ENCODE results near the gene COBLL1. TPM values are rescaled to one million over a fixed set of nuclear protein-coding genes. Genes with fewer than 3 reads are reported as not detected.

COBLL1 gene
- total RNA-seq, 1 experiment from 2014 or later: 0.04 TPM

- no peak for DNase-seq
- Histone ChIP-seq H3K9ac (ENCODE audit: low read length) (no peak overlapping the region), H3K4me1 (ENCODE audit: low read length) (no peaks in the 10 kb centered on the region), H3K27ac (ENCODE audit: low read length) (no peak overlapping the region), H3K9me2 (replicated peaks; ENCODE audit: insufficient read depth, low read length) (no peaks in the 10 kb centered on the region; the same call in 1 of the 2 replicates), H4K20me1 (ENCODE audit: insufficient read depth, low read depth, low read length) (no peaks in the 10 kb centered on the region), H3K4me2 (ENCODE audit: low read depth, low read length, poor library complexity, severe bottlenecking) (no peak overlapping the region), H3K4me3 (ENCODE audit: low read length) (no peak overlapping the region), H3K9me3 (ENCODE audit: low read length) (no peaks in the 10 kb centered on the region), H3K27me3 (ENCODE audit: low read length) (no peaks in the 10 kb centered on the region), H2AFZ (ENCODE audit: low read length) (no peak overlapping the region), H3K36me3 (ENCODE audit: insufficient read depth, low read length) (no peaks in the 10 kb centered on the region), H3K79me2 (ENCODE audit: low read length) (no peaks in the 10 kb centered on the region)
Observed at GRCh38 chr2:164746713-164747112, 94.9 kb downstream of the COBLL1 start.

DNA sequence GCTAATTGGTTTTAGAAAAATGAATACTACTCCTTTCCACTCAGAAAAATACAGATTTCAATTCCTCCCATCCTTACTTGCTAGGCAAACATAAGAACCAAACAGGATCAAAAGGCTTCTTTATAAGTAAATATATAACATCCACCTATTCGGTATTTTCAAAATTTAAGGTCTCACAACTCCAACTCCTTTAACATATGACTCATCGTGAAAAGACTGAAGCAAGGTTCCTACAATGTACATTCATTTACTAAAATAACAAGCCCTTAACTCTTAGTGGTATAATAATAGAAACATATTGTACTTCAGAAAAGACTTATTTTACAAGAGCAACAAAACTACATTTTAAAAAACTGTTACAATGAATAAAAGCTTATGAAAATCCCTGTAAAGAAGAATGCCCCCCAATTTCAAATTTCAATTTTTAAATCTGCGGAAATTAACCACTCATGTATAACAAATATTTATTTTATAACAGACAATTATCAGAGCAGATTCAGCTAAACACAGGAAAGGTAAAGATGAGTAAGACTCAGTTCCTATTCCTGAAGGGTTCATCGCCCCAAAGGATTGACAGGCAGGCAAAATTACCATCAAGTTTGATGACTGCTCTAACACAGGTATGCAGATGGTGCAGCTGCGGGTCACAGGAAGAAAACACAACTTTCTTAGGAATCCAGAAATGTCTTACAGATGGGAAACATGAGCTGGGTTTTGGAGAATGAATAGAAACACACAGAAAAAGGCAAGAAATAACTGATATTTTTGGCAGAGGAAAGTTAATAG lies 96.4 kb downstream of the COBLL1 start:
- Histone ChIP-seq H3K27me3 (ENCODE audit: low read length) (no peaks in the 10 kb centered on the region), H3K4me2 (ENCODE audit: low read depth, low read length, poor library complexity, severe bottlenecking) (no peak overlapping the region), H3K27ac (ENCODE audit: low read length) (no peak overlapping the region)

DNA sequence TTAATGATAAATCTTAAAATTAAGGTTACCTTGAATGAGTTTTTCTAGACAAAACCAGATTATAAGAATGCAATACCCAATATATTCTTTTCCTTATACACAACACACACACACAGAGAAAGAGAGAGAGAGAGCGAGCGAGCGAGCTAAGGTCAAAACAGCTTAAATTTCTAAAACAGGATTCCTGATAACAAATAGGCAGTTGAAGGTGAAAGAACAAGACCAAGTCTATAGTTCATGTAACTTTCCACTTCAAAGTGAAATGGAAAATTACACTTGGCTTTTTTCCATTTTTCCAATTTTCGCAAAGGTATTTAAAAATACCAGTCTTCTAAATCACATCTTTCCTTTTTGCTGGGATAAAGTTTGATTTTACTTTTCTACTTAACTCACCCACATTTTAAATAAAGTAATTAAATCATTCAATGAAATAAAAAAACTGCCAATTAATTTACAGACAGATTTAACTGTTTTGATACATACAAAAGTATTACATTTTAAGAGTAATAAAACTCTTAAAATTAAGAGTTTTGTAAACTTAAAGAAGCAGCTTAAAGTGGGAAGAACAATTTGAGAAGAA lies 98.8 kb downstream of the COBLL1 start:
- H3K4me1 ChIP-seq (ENCODE audit: low read length): no peaks in the 10 kb centered on the region
- H3K27ac ChIP-seq (ENCODE audit: low read length): no peak overlapping the region
- no peaks in the 10 kb centered on the region for H3K79me2 ChIP-seq (ENCODE audit: low read length)
- H3K36me3 ChIP-seq (ENCODE audit: insufficient read depth, low read length): no peaks in the 10 kb centered on the region
- no peaks in the 10 kb centered on the region for H4K20me1 ChIP-seq (ENCODE audit: insufficient read depth, low read depth, low read length)
- H3K9me2 ChIP-seq (replicated peaks; ENCODE audit: insufficient read depth, low read length): no peaks in the 10 kb centered on the region
- no peak for DNase-seq
- no peaks in the 10 kb centered on the region for H3K9me3 ChIP-seq (ENCODE audit: low read length)
- H2AFZ ChIP-seq (ENCODE audit: low read length): no peak overlapping the region
- no peak overlapping the region for H3K4me3 ChIP-seq (ENCODE audit: low read length)
- no peak overlapping the region for H3K4me2 ChIP-seq (ENCODE audit: low read depth, low read length, poor library complexity, severe bottlenecking)
- no peaks in the 10 kb centered on the region for H3K27me3 ChIP-seq (ENCODE audit: low read length)
- no peak overlapping the region for H3K9ac ChIP-seq (ENCODE audit: low read length)

More for the DNA sequence above, 96.4 kb downstream of the COBLL1 start:
- Histone ChIP-seq H3K9ac (ENCODE audit: low read length) (no peak overlapping the region), H3K79me2 (ENCODE audit: low read length) (no peaks in the 10 kb centered on the region), H3K4me1 (ENCODE audit: low read length) (no peaks in the 10 kb centered on the region), H3K9me3 (ENCODE audit: low read length) (no peaks in the 10 kb centered on the region), H3K4me3 (ENCODE audit: low read length) (no peak overlapping the region), H4K20me1 (ENCODE audit: insufficient read depth, low read depth, low read length) (no peaks in the 10 kb centered on the region), H2AFZ (ENCODE audit: low read length) (no peak overlapping the region), H3K9me2 (replicated peaks; ENCODE audit: insufficient read depth, low read length) (no peaks in the 10 kb centered on the region; the same call in 1 of the 2 replicates), H3K36me3 (ENCODE audit: insufficient read depth, low read length) (no peaks in the 10 kb centered on the region)
- DNase-seq: no peak

- no peak overlapping the region for H2AFZ ChIP-seq (ENCODE audit: low read length)
- no peaks in the 10 kb centered on the region for H3K27me3 ChIP-seq (ENCODE audit: low read length)
- DNase-seq: no peak
- H3K4me1 ChIP-seq (ENCODE audit: low read length): no peaks in the 10 kb centered on the region
- no peaks in the 10 kb centered on the region for H3K36me3 ChIP-seq (ENCODE audit: insufficient read depth, low read length)
- H4K20me1 ChIP-seq (ENCODE audit: insufficient read depth, low read depth, low read length): no peaks in the 10 kb centered on the region
- no peaks in the 10 kb centered on the region for H3K9me2 ChIP-seq (replicated peaks; ENCODE audit: insufficient read depth, low read length)
- H3K4me2 ChIP-seq (ENCODE audit: low read depth, low read length, poor library complexity, severe bottlenecking): no peak overlapping the region
- no peak overlapping the region for H3K9ac ChIP-seq (ENCODE audit: low read length)
- no peak overlapping the region for H3K27ac ChIP-seq (ENCODE audit: low read length)
- no peaks in the 10 kb centered on the region for H3K9me3 ChIP-seq (ENCODE audit: low read length)
- no peak overlapping the region for H3K4me3 ChIP-seq (ENCODE audit: low read length)
- H3K79me2 ChIP-seq (ENCODE audit: low read length): no peaks in the 10 kb centered on the region
Observed at GRCh38 chr2:164739966-164740365, 101.7 kb downstream of the COBLL1 start.

- Histone ChIP-seq H3K4me3 (ENCODE audit: low read length) (no peak overlapping the region), H4K20me1 (ENCODE audit: insufficient read depth, low read depth, low read length) (no peaks in the 10 kb centered on the region), H3K36me3 (ENCODE audit: insufficient read depth, low read length) (no peaks in the 10 kb centered on the region), H3K9me3 (ENCODE audit: low read length) (no peaks in the 10 kb centered on the region), H3K4me2 (ENCODE audit: low read depth, low read length, poor library complexity, severe bottlenecking) (no peak overlapping the region), H3K27me3 (ENCODE audit: low read length) (no peaks in the 10 kb centered on the region), H3K9me2 (replicated peaks; ENCODE audit: insufficient read depth, low read length) (no peaks in the 10 kb centered on the region), H3K4me1 (ENCODE audit: low read length) (no peaks in the 10 kb centered on the region), H2AFZ (ENCODE audit: low read length) (no peak overlapping the region), H3K79me2 (ENCODE audit: low read length) (no peaks in the 10 kb centered on the region), H3K27ac (ENCODE audit: low read length) (no peak overlapping the region), H3K9ac (ENCODE audit: low read length) (no peak overlapping the region)
- DNase-seq: peak; percentile 84
Observed at GRCh38 chr2:164737612-164738081, 104.0 kb downstream of the COBLL1 start.

DNA sequence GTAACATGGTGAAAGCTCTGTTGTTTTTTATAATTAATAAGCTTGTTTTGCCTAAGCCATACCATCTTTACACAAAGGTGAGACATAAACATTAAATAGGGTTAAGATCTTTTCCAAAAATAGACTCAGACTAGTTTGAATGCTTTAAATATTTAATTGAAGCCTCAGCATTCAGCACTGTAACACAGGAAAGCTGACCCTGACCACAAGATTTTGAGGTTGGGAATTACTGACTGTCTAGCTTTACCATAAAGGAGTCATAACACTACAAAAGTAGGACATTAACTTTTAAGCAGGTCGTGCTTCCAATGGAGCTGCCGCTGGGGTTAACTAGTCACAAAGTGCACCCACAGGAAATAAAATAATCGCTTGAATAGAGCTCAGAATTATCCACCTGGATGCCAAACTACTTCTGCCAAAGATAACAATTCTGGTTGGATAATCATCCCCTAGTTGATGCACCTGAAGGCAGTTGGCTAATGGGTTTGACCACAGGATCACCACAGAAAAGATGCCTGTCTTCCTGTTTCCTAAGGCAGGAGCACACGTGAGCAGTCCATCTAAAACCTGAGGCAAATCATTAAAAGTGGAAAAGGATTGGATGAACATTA lies 106.2 kb downstream of the COBLL1 start:
- no peaks in the 10 kb centered on the region for H3K27me3 ChIP-seq (ENCODE audit: low read length)
- H3K9me3 ChIP-seq (ENCODE audit: low read length): no peaks in the 10 kb centered on the region
- no peak for DNase-seq
- H3K4me3 ChIP-seq (ENCODE audit: low read length): no peak overlapping the region
- H4K20me1 ChIP-seq (ENCODE audit: insufficient read depth, low read depth, low read length): no peaks in the 10 kb centered on the region
- H3K79me2 ChIP-seq (ENCODE audit: low read length): no peaks in the 10 kb centered on the region
- no peak overlapping the region for H3K4me2 ChIP-seq (ENCODE audit: low read depth, low read length, poor library complexity, severe bottlenecking)
- H3K4me1 ChIP-seq (ENCODE audit: low read length): no peaks in the 10 kb centered on the region
- H3K9me2 ChIP-seq (replicated peaks; ENCODE audit: insufficient read depth, low read length): no peaks in the 10 kb centered on the region
- H2AFZ ChIP-seq (ENCODE audit: low read length): no peak overlapping the region
- no peak overlapping the region for H3K27ac ChIP-seq (ENCODE audit: low read length)
- no peaks in the 10 kb centered on the region for H3K36me3 ChIP-seq (ENCODE audit: insufficient read depth, low read length)
- no peak overlapping the region for H3K9ac ChIP-seq (ENCODE audit: low read length)

DNA sequence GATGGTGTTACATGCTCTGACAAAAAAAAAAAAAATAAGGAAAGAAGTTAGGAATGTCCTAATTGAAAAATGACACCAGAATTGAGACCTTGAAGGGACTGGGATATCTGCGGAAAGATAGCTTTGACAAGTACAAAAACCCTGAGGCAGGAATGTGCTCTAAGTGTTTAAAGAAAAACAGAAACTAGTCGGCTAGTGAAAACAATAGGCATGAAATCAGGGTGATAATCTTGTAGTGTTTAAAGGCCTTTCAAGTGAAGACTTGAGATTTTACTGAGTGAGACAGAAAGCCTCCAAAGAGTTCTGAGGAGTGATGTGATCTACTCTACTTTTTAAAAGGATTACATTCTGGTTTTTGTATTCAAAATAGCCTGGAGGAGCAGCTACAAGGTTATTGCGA lies 107.4 kb downstream of the COBLL1 start:
- Histone ChIP-seq H3K9me2 (replicated peaks; ENCODE audit: insufficient read depth, low read length) (no peaks in the 10 kb centered on the region), H3K27me3 (ENCODE audit: low read length) (no peaks in the 10 kb centered on the region), H3K36me3 (ENCODE audit: insufficient read depth, low read length) (no peaks in the 10 kb centered on the region), H3K27ac (ENCODE audit: low read length) (no peak overlapping the region), H3K79me2 (ENCODE audit: low read length) (no peaks in the 10 kb centered on the region), H3K9ac (ENCODE audit: low read length) (no peak overlapping the region), H3K4me1 (ENCODE audit: low read length) (no peaks in the 10 kb centered on the region), H4K20me1 (ENCODE audit: insufficient read depth, low read depth, low read length) (no peaks in the 10 kb centered on the region), H2AFZ (ENCODE audit: low read length) (no peak overlapping the region), H3K4me3 (ENCODE audit: low read length) (no peak overlapping the region), H3K4me2 (ENCODE audit: low read depth, low read length, poor library complexity, severe bottlenecking) (no peak overlapping the region), H3K9me3 (ENCODE audit: low read length) (no peaks in the 10 kb centered on the region)
- no peak for DNase-seq

DNA sequence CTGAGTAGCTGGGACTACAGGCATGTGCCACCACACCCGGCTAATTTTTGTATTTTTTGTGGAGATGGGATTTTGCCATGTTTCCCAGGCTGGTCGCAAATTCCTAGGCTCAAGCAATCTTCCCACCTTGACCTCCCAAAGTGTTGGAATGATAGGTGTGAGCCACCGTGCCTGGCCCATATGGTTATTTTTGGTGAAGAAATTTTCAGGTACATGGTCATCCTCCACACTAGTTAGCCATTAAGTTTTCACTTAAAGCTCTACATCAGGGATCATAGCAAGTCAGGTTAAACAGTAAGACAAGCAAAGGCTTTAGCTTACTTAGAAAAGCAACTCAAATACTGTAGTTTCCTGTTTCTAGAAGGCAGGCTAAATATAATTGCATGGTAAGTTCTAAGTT lies 116.1 kb downstream of the COBLL1 start:
- H4K20me1 ChIP-seq (ENCODE audit: insufficient read depth, low read depth, low read length): no peaks in the 10 kb centered on the region
- no peak overlapping the region for H3K4me2 ChIP-seq (ENCODE audit: low read depth, low read length, poor library complexity, severe bottlenecking)
- H3K36me3 ChIP-seq (ENCODE audit: insufficient read depth, low read length): no peaks in the 10 kb centered on the region
- H3K4me3 ChIP-seq (ENCODE audit: low read length): no peak overlapping the region
- H3K9ac ChIP-seq (ENCODE audit: low read length): no peak overlapping the region
- H3K27ac ChIP-seq (ENCODE audit: low read length): no peak overlapping the region
- DNase-seq: no peak
- H3K27me3 ChIP-seq (ENCODE audit: low read length): no peaks in the 10 kb centered on the region
- H2AFZ ChIP-seq (ENCODE audit: low read length): no peak overlapping the region
- H3K9me3 ChIP-seq (ENCODE audit: low read length): no peaks in the 10 kb centered on the region
- H3K79me2 ChIP-seq (ENCODE audit: low read length): no peaks in the 10 kb centered on the region
- H3K4me1 ChIP-seq (ENCODE audit: low read length): no peaks in the 10 kb centered on the region
- H3K9me2 ChIP-seq (replicated peaks; ENCODE audit: insufficient read depth, low read length): no peaks in the 10 kb centered on the region
